GM21390 (cell line): ENCODE measurements around the gene SLC22A31.

Experiments
- ATAC-seq: cut with Tn5 transposase; IDR thresholded peaks from one replicate; pipeline ENCODE4 v1.9.1; 2021; ENCODE audit not compliant: unreplicated experiment

SLC22A31 gene

GRCh38 chr16:89217138-89217387 is 16.7 kb upstream of the SLC22A31 start:
- ATAC-seq = no peak

DNA sequence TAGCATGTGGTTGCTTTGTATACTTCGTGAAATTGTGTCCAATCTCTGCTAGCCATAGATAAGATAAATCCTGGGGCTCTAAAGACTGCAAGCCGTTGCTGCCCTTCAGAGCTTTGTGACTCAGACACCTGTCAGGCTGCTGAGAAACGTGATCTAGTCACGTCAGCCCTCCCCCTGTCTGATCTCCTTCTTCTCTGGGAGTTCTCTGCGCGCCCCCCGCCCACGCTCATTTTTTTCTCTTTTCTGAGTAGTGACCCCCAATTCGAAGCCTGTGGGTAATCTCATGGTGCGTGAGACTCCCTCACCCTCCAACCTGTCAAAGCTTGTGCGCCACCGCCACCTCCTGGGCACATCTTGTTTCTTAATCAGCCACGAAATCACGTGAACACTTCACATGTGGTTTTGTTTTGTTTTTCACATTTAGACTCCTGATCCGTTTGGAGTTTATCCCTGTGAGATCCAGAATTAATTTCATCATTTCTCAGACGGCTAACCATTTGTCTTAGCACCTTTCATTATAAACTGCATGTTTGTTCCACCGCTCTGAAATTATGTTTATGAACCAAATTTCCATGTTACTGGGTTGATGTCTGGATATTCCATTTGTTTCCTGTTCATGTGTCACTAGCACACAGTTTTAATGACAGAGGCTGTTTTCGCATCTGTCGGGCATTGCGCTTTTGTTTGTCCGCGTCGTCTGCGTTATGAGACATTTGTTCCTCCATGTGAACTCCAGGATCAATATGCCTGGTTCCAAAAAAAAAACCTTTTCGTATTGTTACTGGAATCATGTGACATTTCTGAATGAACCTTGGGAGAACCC is 16.2 kb upstream of the SLC22A31 start:
- ATAC-seq = no peak

DNA sequence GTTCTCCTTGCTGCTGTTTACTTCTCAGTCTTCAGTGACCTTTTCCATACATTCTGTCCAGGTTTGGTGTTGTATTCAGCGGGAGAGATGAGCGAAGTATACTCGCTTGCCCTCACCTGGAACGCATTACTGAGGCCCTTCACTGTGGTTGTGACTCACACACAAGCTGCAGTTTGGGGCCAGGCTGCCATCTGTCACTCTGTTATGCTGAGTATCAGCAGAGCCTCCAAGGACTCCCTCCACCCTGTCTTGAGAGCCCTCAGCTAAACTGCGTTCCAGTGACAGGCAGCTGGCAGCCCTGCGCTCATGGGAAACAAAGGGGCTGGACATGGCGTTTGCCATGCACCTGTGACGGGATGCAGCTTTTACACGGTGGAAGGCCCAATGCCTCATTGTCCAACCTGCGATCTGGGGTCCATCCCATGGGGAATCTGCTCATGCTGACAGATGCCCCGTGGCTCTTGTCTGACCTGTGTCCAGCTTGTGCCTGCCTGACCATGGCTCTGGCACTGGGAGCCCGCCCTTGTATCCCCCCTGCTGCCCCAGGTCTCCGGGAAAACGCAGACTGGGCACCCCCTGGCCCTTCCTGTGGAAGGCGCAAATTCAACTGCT is 10.7 kb upstream of the SLC22A31 start:
- no peak for ATAC-seq

- no peak for ATAC-seq
Measured at GRCh38 chr16:89210165-89210903, 10.0 kb upstream of the SLC22A31 start.

GRCh38 chr16:89209522-89210044 is 9.2 kb upstream of the SLC22A31 start:
- ATAC-seq = no peak

DNA sequence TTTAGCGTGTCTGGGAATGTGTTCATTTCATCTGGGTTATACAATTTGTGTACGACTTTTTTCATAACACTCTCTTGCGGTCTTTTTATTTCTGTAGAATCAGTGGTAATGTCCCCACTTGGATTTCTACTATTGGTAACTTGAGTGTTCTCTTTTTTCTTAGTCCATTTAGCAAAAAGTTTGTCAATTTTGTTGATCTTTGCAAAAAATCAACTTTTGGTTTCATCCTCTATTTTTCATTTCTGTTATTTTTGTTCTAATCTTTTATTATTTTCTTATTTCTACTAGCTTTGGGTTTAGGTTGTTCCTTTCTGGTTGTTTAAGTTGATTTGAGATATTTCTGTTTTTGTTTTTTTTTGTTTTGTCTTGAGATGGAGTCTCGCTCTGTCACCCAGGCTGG is 7.7 kb upstream of the SLC22A31 start:
- no peak for ATAC-seq

- ATAC-seq = no peak
Measured at GRCh38 chr16:89202422-89203215, 2.3 kb upstream of the SLC22A31 start.

- ATAC-seq = no peak
Measured at GRCh38 chr16:89201439-89202377, 1.4 kb upstream of the SLC22A31 start.

DNA sequence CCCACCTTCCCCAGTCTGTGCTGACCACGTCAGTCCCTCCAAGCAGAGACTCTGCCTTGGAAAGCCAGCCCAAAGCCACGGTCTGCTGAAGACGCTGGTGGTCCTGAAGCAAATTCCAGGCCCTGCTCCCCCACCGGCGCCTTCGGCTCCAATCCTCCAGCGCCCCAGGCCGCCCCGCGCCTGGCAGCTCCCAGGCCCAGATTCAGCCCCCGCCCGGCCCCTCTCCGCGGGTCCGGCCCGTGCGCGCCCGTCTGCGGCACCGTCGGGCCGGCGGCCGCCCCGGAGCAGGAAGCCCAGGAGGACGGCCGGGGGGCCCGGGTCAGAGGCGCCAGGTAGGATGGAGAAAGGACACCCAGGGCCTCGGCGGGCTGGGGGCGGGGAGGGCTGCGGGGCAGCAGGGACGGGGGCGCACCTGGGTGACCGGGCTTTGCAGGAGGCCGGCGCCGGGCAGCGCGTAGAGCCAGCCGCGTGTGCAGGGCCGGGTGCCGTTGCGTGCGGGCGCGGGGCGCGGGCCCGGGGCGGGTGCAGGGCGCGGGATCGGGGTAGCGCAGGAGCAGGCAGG is 594 bp upstream of the SLC22A31 start:
- ATAC-seq = no peak

DNA sequence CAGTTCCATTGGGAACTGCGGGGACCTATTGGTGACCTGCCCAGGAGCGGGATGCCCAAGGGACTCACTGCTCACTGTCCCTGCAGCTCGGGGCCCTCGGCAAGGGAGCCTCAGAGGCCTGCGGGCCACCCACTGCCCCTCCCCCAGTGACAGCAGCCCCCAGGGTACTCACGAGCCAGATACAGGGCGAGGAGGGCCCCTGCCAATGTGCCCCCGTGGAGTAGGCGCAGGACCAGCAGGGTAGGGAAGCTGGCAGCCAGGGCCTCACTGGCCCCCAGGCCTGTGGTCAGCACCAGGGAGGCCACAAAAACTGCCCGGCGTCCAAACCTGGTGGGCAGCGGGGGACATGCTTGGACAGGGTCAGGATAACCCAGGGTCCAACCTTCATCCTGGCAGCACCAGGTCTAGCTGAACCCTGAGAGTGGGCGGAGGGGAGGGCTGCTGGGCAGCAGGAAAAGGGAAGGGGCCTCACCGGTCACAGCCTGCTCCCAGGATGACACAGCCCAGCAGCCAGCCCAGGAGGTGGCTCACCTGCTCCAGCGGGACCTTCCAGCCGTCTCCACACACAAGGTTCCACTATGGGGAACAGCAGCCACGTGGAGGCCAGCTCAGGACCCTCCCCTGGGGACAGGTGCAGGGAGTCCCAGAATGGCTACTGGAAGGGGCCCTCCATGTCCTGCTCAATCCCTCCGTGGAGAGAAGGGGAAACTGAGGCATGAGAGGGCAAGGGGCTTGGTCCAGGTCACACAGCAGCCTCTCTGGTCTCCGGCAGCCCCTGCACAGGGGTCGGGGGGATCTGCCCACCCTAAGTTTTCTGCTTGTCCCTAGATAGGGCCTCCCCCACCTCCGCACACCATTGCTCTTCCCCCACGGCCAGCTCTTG is 855 bp downstream of the SLC22A31 start:
- no peak for ATAC-seq

- no peak for ATAC-seq
Measured at GRCh38 chr16:89198417-89199240, 1.7 kb downstream of the SLC22A31 start.

- no peak for ATAC-seq
Measured at GRCh38 chr16:89197633-89198416, 2.5 kb downstream of the SLC22A31 start.

GRCh38 chr16:89197033-89197632 is 3.2 kb downstream of the SLC22A31 start:
- ATAC-seq = no peak

GRCh38 chr16:89195521-89196171 is 4.7 kb downstream of the SLC22A31 start:
- ATAC-seq = no peak

- ATAC-seq = no peak
Measured at GRCh38 chr16:89194340-89195311, 5.7 kb downstream of the SLC22A31 start.
